Right cardiac atrium (tissue), 5 donors: ENCODE measurements around the gene AMH. TPM values are rescaled to one million over a fixed set of nuclear protein-coding genes. Genes with fewer than 3 reads are reported as not detected.
A peak's percentile ranks its signal among the peaks of the same experiment; 100 is the strongest.

Experiments used
- ATAC-seq, 2 donors: fragments of 200-7000 bp; cut with Tn5 transposase; one replicate each; pipeline versions ENCODE4 v1.8.0 to v1.9.1; 2020; ENCODE audit warnings: moderate library complexity in 2 of 2, mild to moderate bottlenecking in 1 of 2
- DNase-seq, 3 donors: peaks; one replicate each; pipeline ENCODE4 v3.0.0-alpha.2; 2020
- H3K27ac ChIP-seq: one replicate; pipeline ENCODE4 v1.5.1; 2013; ENCODE audit warnings: mild to moderate bottlenecking, low read length, control low read depth, moderate library complexity
- H3K27me3 ChIP-seq: one replicate; pipeline ENCODE4 v1.6.1; 2013; ENCODE audit not compliant: control insufficient read depth, insufficient read depth
- H3K4me1 ChIP-seq: one replicate; pipeline ENCODE4 v1.6.1; 2013; ENCODE audit warnings: low read length; ENCODE audit not compliant: control insufficient read depth, insufficient read depth
- H3K4me3 ChIP-seq: one replicate; pipeline ENCODE4 v1.5.1; 2013; ENCODE audit warnings: low read length, control low read depth
- H3K9me3 ChIP-seq: one replicate; pipeline ENCODE4 v1.6.1; 2013; ENCODE audit warnings: low read length; ENCODE audit not compliant: control insufficient read depth
- WGBS: extraction: QIAGEN DNeasy Blood & Tissue Kit; methylation state at CpG from one replicate; pipeline ENCODE4 v1.1.7; 2013; 5-methylcytosine and 5-hydroxymethylcytosine counted together
- intact Hi-C, 4 donors: fragments of 100-400 bp; cut with DNase I; formaldehyde crosslinking; loops; one replicate each; pipeline versions ENCODE4 v1.11.0 to v1.14.0; 2022 to 2023
- polyA plus RNA-seq: library from polyadenylated mRNA; stranded (reverse); fragments of 200-250 nt; gene quantifications from one replicate; pipeline ENCODE4 v1.2.3, GENCODE V29; 2013
- total RNA-seq, 4 donors: library from RNA; stranded (reverse); fragmentation: NEBNext Ultra II Directional; extraction: Animal tissue kit (Norgen Biotek cat#: 25700); gene quantifications; one replicate each; pipeline ENCODE4 v1.2.1, GENCODE V29; 2021
- donor health status: healthy with polysubstance abuse.
- donor health status: DM: no; HTN: yes; CAD: no.
- donor health status: DM: no; HTN: no; CAD: no.
- donor health status: DM: no; HTN: yes; CAD: no; lungs with severe emphysema.
- donor health status: DM: yes; HTN: yes; CAD: no.

The AMH gene
- total and polyA plus RNA-seq, 5 donors: 0.31 to 1.6 (median 0.99) TPM

DNA sequence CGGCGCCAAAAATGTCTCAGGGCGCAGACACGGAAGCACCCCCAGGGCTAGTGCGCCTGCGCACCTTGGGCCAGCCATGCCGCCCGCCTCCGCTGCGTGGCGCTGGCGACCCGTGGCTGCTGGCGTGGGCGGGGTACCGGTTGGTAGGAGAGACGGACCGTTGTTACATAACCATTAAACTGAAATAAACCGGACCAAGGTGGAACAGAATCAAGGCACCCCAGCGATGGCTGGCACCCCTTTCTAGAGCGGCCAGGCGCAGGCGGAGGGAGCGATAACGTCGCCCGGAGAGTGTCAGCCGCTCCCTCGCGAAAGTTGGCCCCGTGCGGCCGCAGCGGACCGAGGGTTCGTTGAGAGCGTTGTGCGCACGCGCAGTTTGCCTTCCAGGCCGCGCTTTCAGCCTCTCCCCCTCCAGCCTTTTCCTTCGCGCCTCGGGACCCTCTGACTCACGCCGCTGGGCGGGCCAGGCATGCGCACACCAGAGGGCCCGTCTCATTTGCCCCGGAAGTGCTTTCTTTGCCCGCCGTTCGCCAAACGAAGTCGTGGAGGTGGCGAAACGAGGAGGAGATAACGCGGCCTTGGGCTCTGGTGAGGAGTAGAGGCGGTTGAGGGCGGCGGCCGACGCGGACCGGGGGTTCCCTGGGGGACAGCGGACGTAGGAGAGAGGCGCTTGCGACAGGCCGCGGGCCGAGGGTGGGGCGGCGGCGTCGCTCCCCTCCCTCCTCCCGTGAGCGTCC, 12.6 kb upstream of the AMH start, which contains the start of the genes PLEKHJ1 and SF3A2:
Gene PLEKHJ1, minus strand, starts transcription at position 16 of the 737 bp plus-strand sequence. CDS start 81 bp downstream, outside the sequence.
Gene SF3A2, plus strand, starts transcription at position 511 of the 737 bp plus-strand sequence. CDS start 6,595 bp downstream, outside the sequence.
- intact Hi-C loops: loop anchor here (5.0 to 10.0 kb wide), 5 partner anchors 36 to 91 kb away; partner anchors contain the start of genes LSM7 (in 1 of the 4) and SPPL2B (in 1 of the 4)
- H3K4me3 ChIP-seq: peak within 1 kb of the TSS; percentile 92
- DNase-seq: peak; percentile 98 to 99 (median 98)
- peak within 1 kb of the TSS; percentile 97 for H3K27ac ChIP-seq
- WGBS: under 1% methylated on average over 80 of the region's 80 CpGs
- no peaks in the 10 kb centered on the region for H3K27me3 ChIP-seq
- H3K4me1 ChIP-seq: peaks cover 21% of the 10 kb centered on the region
- no peaks in the 10 kb centered on the region for H3K9me3 ChIP-seq
- peak; percentile 90 to 94 for ATAC-seq

DNA sequence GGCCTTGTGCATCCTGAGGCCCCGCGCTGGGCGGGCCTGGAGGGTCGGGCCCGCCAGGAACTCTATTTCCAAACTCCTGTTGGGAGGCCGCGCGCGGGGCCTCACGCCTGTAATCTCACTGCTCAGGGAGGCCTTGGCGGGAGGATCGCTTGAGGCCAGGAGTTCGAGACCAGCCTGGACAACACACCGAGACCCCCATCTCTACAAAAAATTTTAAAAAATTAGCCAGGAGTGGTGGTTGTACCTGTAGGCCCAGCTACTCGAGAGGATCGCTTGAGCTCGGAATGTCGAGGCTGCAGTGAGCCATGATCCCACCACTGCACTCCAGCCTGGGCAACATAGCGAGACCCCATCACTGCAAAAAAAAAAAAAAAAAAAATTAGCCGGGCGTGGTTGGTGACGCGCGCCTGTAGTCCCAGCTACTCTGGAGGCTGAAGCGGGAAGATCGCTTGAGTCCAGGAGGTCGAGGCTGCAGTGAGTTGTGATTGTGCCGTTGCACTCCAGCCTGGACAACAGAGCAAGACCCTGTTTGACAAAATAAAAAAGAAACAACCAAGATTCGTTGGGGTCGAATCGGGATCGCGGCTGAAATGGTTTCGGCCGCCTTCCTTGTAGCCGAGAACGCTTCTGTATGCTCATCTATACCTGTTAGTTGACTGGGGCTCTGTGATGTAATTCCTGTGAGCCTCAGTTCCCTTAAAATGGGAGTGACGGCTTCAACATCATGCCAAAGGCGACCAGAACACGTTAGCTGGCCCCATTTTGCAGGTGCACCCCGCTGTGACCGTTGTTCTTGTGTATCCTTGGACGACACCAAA, 11.9 kb upstream of the AMH start:
- peaks cover 24% of the 10 kb centered on the region for H3K4me1 ChIP-seq
- ATAC-seq (peak in 1 of 2 donors; percentile 61), DNase-seq (no peak)
- H3K4me3 ChIP-seq: peak overlapping the region; percentile 66
- peak overlapping the region; percentile 97 for H3K27ac ChIP-seq
- intact Hi-C loops: loop anchor here (5.0 to 10.0 kb wide), 5 partner anchors 35 to 90 kb away; partner anchors contain the start of genes LSM7 (in 1 of the 4) and SPPL2B (in 1 of the 4)
- 44% methylated on average over 43 of the region's 43 CpGs for whole genome bisulfite sequencing
- H3K27me3 ChIP-seq: no peaks in the 10 kb centered on the region
- no peaks in the 10 kb centered on the region for H3K9me3 ChIP-seq

DNA sequence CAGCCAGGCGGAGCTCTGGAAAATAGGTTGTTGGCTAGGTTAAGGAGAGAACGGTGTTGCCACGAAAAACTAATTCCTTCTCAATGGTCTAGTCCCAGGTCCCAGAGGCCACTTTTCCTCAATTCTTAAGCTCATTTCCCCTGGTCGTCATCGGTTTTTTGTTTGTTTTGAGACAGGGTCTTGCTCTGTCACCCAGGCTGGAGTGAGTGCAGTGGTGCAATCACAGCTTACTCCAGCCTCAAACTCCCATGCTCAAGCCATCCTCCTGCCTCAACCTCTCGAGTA, 11.3 kb upstream of the AMH start:
- peaks cover 24% of the 10 kb centered on the region for H3K4me1 ChIP-seq
- intact Hi-C loops: loop anchor here (5.0 to 10.0 kb wide), 5 partner anchors 34 to 89 kb away; partner anchors contain the start of genes LSM7 (in 1 of the 4) and SPPL2B (in 1 of the 4)
- H3K4me3 ChIP-seq: no peak overlapping the region
- DNase-seq: no peak
- no peak overlapping the region for H3K27ac ChIP-seq
- no peaks in the 10 kb centered on the region for H3K27me3 ChIP-seq
- no peak for ATAC-seq
- WGBS: 75% methylated on average over 6 of the region's 6 CpGs
- no peaks in the 10 kb centered on the region for H3K9me3 ChIP-seq

DNA sequence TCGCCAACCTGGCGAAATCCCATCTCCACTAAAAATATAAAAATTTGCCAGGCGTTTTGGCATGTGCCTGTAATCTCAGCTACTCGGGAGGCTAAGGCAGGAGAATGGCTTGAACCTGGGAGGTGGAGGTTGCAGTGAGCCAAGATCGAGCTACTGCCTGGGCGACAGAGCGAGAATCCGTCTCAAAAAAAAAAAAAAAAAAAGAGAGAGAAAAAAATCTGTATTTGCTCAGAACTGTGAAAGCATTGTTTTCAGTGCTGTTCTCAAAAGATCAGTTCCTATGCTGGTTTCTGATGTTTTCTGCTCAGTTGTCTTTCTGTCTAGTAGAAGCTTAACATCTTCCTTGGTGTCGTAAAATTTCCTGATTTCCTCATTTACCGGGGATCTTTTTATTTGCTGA, 9.9 kb upstream of the AMH start:
- intact Hi-C loops: loop anchor here (5.0 to 10.0 kb wide), 5 partner anchors 33 to 88 kb away; partner anchors contain the start of genes LSM7 (in 1 of the 4) and SPPL2B (in 1 of the 4)
- no peak overlapping the region for H3K4me3 ChIP-seq
- WGBS: 60% methylated on average over 10 of the region's 10 CpGs

DNA sequence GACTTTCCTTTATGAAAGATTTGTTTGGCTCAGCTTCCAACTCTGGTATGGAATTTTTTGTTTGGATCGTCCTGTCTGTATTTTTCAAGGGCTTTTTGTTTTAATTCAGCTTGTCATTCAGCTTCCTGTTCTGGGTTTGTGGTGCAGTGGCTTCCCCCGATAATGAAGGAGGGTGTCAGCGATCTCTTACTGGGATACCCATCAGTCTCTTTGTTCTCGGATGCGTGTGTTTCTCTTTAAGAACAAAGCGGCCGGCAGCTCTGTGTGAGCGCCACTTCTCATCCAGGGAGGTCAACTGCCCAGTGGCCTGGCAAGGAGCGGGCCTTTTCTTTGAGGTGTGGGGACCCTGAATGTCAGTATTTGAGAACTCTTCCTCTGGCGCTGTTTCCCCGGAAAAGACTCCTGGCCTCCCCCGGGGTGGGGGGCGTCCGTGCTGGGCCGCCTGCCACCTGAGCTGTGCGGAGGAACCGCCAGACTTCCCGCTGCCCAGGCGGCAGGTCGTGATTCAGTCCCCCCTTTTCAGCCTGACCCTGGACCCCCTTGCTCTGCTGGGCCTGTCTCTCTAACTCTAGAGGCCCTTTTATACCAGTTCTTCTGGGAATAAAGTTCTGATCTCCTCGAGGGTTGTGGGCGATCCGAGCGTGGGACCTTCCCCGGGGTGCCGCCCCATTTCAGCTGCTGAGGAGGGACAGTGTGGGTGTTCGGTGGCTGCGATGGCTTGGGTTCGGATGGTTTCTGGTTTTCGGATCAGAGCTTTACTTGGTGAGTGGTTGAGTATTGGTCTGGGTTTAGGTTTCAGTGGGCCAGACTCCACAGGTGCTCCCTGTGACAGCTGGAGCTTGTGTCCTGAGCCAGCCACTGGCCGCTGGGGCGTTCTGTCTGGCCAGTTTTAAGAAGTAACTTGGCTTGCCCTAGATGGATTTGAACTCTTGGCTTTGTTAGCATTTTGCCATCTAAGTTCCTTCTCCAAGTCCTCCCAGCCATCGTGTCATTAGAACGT, 9.1 kb upstream of the AMH start:
- Histone ChIP-seq H3K27me3 (no peaks in the 10 kb centered on the region), H3K27ac (peak overlapping the region; percentile 16), H3K4me3 (peak overlapping the region; percentile 50), H3K4me1 (peaks cover 22% of the 10 kb centered on the region), H3K9me3 (no peaks in the 10 kb centered on the region)
- DNase-seq (peak in 1 of 3 donors; percentile 29), ATAC-seq (peak in 1 of 2 donors; percentile 42)
- 17% methylated on average over 34 of the region's 34 CpGs for WGBS
- intact Hi-C loops: loop anchor here (5.0 to 10.0 kb wide), 5 partner anchors 32 to 87 kb away; partner anchors contain the start of genes LSM7 (in 1 of the 4) and SPPL2B (in 1 of the 4)

More for the DNA sequence above, 9.9 kb upstream of the AMH start:
- Histone ChIP-seq H3K27me3 (no peaks in the 10 kb centered on the region), H3K27ac (no peak overlapping the region), H3K9me3 (no peaks in the 10 kb centered on the region), H3K4me1 (peaks cover 24% of the 10 kb centered on the region)
- no peak for ATAC-seq
- no peak for DNase-seq

DNA sequence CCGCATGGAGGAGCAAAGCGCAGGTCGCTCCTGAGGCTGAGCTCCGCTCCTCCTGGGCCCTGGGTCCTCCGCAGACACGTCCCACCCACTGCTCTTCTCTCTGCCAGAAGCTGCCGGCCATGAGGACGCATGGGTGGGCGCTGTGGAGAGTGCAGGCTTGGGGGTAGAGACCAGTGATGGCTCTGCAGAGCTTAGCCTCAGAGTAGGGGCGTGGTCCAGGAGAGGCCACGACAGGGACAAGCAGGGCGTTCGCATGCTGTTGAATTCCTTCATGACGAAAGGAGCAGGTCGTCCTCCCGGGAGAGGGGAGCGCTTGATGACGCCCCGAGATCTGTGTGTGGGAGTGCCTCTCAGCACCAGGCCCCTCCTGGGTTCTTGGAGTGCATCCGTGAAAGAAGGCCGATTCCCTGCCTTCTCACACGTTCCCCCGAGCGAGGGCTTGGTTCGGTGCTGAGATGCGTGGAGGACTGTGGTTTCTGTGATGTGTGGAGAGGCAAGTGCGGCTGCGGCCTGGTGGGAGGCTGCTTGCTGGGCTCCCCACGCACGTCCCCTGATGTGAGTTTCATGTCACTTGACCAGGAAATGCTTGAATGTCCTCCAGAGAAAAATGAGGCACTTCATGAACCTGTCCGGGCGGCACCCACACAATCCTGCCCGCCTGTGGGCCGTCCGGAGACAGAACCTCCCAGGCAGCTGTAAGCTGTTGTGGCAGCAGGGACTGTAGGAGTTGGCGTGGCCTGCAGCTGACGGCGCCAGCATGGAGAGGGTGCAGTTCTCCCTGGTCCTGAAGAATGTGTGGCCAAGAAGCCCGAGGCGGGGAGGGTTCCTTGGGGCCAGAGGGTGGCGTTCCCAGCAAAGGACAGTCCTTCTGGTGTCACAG, 8.0 kb upstream of the AMH start:
- intact Hi-C loops: no loop called here
- H3K9me3 ChIP-seq: no peaks in the 10 kb centered on the region
- 68% methylated on average over 41 of the region's 41 CpGs for WGBS
- no peaks in the 10 kb centered on the region for H3K27me3 ChIP-seq
- H3K4me3 ChIP-seq: no peak overlapping the region
- H3K4me1 ChIP-seq: peaks cover 22% of the 10 kb centered on the region
- DNase-seq: peak in 1 of 3 donors; percentile 71
- no peak for ATAC-seq
- H3K27ac ChIP-seq: no peak overlapping the region

DNA sequence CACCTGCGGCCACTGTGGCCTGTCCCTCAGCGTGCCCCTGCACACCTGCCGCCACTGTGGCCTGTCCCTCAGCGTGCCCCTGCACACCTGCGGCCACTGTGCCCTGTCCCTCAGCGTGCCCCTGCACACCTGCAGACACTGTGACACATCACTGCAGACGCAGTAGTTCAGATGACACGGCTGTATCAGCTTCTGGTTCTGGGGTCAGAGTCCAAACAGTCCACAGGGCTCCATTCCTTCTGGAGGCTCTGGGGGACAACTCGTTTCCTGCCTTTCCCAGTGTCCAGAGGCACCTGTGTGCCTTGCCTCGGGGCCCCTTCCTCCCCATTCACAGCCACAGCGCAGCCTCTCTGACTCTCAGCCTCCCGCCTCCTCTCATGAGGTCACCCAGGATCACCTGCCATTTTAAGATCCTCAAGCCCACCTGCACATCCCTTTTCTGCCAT, 7.0 kb upstream of the AMH start:
- peaks cover 22% of the 10 kb centered on the region for H3K4me1 ChIP-seq
- peak in 1 of 3 donors; percentile 40 for DNase-seq
- no peaks in the 10 kb centered on the region for H3K27me3 ChIP-seq
- no peaks in the 10 kb centered on the region for H3K9me3 ChIP-seq
- no peak overlapping the region for H3K27ac ChIP-seq
- 87% methylated on average over 12 of the region's 12 CpGs for WGBS
- intact Hi-C loops: no loop called here
- H3K4me3 ChIP-seq: no peak overlapping the region
- ATAC-seq: no peak

DNA sequence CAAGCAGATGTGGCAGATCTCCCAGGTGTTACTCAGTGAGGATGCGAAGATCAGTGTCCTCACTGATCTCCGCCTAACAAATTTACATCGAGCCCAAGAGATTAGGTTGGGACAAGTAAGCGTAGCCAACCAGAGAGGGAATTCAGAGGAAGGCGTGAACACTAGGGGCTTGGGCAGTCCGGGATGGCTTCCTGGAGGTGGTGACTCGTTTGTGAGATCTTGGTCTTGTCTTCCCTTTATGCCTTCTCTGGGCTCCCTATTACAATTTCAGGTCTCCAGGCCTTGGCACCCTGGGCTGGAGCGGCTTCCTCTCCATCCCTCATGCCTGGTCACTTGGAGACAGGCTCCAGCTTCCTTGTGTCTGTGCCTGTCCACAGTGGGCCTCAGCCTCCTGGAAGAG, 6.3 kb upstream of the AMH start:
- ATAC-seq (no peak), DNase-seq (peak in 1 of 3 donors; percentile 13)
- H3K27me3 ChIP-seq: no peaks in the 10 kb centered on the region
- no peak overlapping the region for H3K4me3 ChIP-seq
- H3K9me3 ChIP-seq: no peaks in the 10 kb centered on the region
- no peak overlapping the region for H3K27ac ChIP-seq
- 86% methylated on average over 8 of the region's 8 CpGs for WGBS
- H3K4me1 ChIP-seq: peaks cover 17% of the 10 kb centered on the region
- intact Hi-C loops: no loop called here

DNA sequence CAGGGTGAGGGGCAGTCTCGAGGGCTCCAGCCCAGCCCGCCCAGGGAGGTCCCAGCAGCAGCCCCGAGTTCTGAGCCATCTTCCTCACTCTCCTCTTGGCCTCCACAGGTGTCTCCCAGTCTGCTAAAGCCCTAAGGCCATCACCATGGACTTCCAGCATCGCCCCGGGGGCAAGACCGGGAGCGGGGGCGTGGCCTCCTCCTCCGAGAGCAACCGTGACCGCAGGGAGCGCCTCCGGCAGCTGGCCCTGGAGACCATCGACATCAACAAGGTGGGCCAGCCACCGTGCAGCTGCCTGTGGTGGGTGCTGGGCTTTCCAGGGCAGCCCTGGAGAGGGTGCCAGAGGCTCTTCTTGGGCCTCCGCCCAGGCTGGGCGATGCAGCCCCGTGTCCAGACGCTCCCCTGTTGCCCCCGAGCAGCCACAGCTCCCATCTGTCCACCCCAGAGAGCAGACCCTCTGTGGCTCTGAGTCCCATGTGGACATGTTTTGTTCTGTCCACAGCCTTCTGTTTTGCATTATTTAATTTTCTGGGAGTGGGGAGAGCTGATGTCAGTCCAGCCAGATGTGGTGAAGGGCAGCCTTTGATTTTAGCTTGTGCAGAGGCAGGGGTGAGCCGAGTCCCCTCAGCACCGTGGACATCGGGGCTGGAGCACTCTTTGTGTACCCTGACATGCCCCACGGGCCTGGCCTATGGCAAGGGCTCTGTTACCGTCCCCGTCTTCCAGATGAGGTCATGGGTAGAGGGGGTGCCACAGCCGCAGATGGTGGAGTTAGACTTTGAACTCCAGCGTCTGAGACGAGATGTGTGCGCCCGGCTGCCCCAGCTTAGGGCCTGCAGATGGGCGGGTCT, 5.6 kb upstream of the AMH start:
- 82% methylated on average over 32 of the region's 32 CpGs for WGBS
- peak in 2 of 3 donors; percentile 26 to 51 for DNase-seq
- Histone ChIP-seq H3K4me3 (no peak overlapping the region), H3K9me3 (no peaks in the 10 kb centered on the region), H3K4me1 (peaks cover 15% of the 10 kb centered on the region), H3K27me3 (no peaks in the 10 kb centered on the region), H3K27ac (no peak overlapping the region)
- no peak for ATAC-seq
- intact Hi-C loops: no loop called here
